SK-N-MC (cell line): ENCODE measurements around the gene NDUFB7.

Source experiments
- EZH2 ChIP-seq: fragments of 200-600 bp; sonication (generic); IDR thresholded peaks from one replicate; pipeline ENCODE4 v1.6.1; 2017; ENCODE audit warnings: antibody characterized with exemption
- FOXP2 ChIP-seq: optimal IDR thresholded peaks from 2 replicates; pipeline ENCODE3; 2011; ENCODE audit warnings: mild to moderate bottlenecking, moderate library complexity; ENCODE audit not compliant: insufficient read depth; ENCODE audit errors: extremely low read length, control extremely low read depth
- POLR2AphosphoS5 ChIP-seq: IDR thresholded peaks from 2 replicates; pipeline ENCODE4 v1.6.1; 2012; ENCODE audit warnings: mild to moderate bottlenecking, low read depth, low read length, borderline replicate concordance

GRCh38 chr19:14556662-14557188, 15.1 kb downstream of the NDUFB7 start:
- TF ChIP-seq EZH2 = no peak
- no peak for TF ChIP-seq POLR2AphosphoS5
- no peak for TF ChIP-seq FOXP2
